Measurements from ENCODE around the gene GPER1. TPM values are rescaled to one million over a fixed set of nuclear protein-coding genes. Genes with fewer than 3 reads are reported as not detected.
"Not testable (repeated sequence)": the region's sequence is repeated elsewhere in the genome, so short reads cannot be mapped to it uniquely, and the experiment has no call there.

The GPER1 gene
- total RNA-seq, 4 donors from 2014 or later: 4.6 to 19.9 (median 11.0) TPM

DNA sequence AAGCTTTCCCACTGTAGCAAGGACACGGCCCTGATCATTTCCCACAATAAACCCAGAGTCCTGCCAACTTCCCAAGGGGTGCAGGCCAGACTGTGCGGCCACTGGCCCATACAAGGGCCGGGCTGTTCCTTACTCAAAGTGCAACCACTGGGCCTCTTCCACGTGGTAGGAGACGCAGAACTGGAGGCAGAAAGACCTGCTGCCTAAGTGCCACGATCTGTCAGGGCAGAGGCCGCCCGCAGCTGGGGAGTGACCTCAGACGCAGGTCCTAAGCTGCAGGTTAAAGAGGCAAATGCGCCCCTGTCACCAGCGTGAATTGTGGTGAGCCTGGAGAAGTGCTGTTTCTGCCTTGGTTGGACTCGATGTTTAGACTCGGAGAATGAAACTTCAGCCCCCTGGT lies 26.2 kb downstream of the GPER1 start:
- no peak for DNase-seq (ENCODE audit: extremely low spot score)
- Histone ChIP-seq H3K4me1 (no peaks in the 10 kb centered on the region), H3K36me3 (peaks cover 0 to 7% (median 0%) of the 10 kb centered on the region in 4 donors), H3K4me3 (no peak overlapping the region), H3K9me3 (no peaks in the 10 kb centered on the region), H3K27me3 (no peaks in the 10 kb centered on the region), H3K27ac (replicated peaks in 1 of 4) (no peak overlapping the region)
- intact Hi-C loops (cut with DNase I): no loop called here
- TF ChIP-seq POLR2AphosphoS5 (IDR thresholded peaks at IDR 0.05) (no peak), POLR2A (IDR thresholded peaks at IDR 0.05; ENCODE audit: low read depth) (no peak), EP300 (IDR thresholded peaks at IDR 0.05) (no peak)
- TF ChIP-seq, protein P1, sequence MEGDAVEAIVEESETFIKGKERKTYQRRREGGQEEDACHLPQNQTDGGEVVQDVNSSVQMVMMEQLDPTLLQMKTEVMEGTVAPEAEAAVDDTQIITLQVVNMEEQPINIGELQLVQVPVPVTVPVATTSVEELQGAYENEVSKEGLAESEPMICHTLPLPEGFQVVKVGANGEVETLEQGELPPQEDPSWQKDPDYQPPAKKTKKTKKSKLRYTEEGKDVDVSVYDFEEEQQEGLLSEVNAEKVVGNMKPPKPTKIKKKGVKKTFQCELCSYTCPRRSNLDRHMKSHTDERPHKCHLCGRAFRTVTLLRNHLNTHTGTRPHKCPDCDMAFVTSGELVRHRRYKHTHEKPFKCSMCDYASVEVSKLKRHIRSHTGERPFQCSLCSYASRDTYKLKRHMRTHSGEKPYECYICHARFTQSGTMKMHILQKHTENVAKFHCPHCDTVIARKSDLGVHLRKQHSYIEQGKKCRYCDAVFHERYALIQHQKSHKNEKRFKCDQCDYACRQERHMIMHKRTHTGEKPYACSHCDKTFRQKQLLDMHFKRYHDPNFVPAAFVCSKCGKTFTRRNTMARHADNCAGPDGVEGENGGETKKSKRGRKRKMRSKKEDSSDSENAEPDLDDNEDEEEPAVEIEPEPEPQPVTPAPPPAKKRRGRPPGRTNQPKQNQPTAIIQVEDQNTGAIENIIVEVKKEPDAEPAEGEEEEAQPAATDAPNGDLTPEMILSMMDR (IDR thresholded peaks at IDR 0.05): no peak
- 85% methylated on average over 6 of the region's 13 CpGs for WGBS

DNA sequence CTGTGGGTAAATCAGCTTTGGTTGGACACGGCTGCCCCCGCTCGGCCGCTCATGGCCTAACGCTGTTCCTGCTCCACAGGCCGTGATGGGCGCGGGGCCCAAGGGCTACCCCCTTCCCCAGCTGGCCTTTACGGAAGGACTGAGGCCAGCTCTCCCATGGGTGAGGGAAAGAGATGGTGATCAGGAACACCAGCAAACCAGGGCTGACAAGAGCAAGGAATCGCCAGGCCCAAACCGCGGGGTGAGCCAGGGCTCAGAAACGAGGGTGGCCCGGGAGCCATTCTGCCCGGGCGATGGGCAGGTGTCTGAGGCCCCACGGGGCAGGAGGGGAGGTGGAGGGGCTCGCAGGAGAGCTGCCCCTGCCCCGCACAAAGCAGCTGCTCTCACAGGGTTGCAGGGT lies 26.6 kb downstream of the GPER1 start:
- no peak overlapping the region for H3K27ac ChIP-seq (replicated peaks in 1 of 4)
- H3K27me3 ChIP-seq: no peaks in the 10 kb centered on the region
- H3K9me3 ChIP-seq: no peaks in the 10 kb centered on the region
- H3K36me3 ChIP-seq: peaks cover 0 to 7% (median 0%) of the 10 kb centered on the region in 4 donors
- no peak overlapping the region for H3K4me3 ChIP-seq
- intact Hi-C loops (cut with DNase I): no loop called here
- TF ChIP-seq, protein P1 (IDR thresholded peaks at IDR 0.05): no peak
- TF ChIP-seq POLR2A (IDR thresholded peaks at IDR 0.05; ENCODE audit: low read depth) (no peak), EP300 (IDR thresholded peaks at IDR 0.05) (no peak), POLR2AphosphoS5 (IDR thresholded peaks at IDR 0.05) (no peak)
- WGBS: 96% methylated on average over 9 of the region's 19 CpGs
- H3K4me1 ChIP-seq: no peaks in the 10 kb centered on the region
- DNase-seq (ENCODE audit: extremely low spot score): no peak

DNA sequence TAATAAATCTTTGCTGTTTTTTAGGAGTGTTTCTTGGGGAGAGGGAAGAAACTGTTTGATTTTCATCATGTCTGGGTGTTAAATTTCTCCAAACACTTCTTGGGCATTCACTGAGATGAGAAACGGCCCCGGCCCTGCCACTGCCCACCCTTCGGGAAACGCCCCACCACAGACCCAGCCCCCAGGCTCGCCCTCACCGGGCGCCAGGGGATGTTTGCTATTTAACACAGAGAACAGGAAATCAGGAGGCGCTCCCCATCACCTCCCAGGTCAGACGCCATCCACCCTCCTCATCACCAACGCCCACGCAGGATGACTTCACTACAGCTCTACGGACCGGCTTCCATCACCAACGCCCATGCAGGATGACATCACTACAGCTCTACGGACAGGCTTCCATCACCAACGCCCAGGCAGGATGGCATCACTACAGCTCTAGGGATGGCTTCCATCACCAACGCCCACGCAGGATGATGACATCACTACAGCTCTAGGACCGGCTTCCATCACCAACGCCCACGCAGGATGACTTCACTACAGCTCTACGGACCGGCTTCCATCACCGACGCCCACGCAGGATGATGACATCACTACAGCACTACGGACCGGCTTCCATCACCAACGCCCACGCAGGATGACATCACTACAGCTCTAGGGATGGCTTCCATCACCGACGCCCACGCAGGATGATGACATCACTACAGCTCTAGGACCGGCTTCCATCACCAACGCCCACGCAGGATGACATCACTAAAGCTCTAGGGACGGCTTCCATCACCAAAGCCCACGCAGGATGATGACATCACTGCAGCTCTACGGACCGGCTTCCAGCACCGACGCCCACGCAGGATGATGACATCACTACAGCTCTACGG lies 27.5 kb downstream of the GPER1 start:
- 93% methylated on average over 44 of the region's 44 CpGs for WGBS
- H3K4me1 ChIP-seq; intact Hi-C loops (cut with DNase I); H3K4me3 ChIP-seq; H3K9me3 ChIP-seq; H3K27ac ChIP-seq (replicated peaks in 1 of 4); H3K27me3 ChIP-seq; DNase-seq (ENCODE audit: extremely low spot score); H3K36me3 ChIP-seq: not testable (repeated sequence)

DNA sequence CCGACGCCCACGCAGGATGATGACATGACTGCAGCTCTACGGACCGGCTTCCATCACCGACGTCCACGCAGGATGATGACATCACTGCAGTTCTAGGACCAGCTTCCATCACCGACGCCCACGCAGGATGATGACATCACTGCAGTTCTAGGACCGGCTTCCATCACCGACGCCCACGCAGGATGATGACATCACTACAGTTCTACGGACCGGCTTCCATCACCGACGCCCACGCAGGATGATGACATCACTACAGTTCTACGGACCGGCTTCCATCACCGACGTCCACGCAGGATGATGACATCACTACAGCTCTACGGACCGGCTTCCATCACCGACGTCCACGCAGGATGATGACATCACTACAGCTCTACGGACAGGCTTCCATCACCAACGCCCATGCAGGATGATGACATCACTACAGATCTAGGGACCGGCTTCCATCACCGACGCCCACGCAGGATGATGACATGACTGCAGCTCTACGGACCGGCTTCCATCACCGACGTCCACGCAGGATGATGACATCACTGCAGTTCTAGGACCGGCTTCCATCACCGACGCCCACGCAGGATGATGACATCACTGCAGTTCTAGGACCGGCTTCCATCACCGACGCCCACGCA lies 28.6 kb downstream of the GPER1 start:
- H3K27me3 ChIP-seq; intact Hi-C loops (cut with DNase I); H3K4me1 ChIP-seq; H3K4me3 ChIP-seq; H3K36me3 ChIP-seq; H3K9me3 ChIP-seq; DNase-seq (ENCODE audit: extremely low spot score); H3K27ac ChIP-seq (replicated peaks in 1 of 4): not testable (repeated sequence)
- 96% methylated on average over 35 of the region's 49 CpGs for WGBS

DNA sequence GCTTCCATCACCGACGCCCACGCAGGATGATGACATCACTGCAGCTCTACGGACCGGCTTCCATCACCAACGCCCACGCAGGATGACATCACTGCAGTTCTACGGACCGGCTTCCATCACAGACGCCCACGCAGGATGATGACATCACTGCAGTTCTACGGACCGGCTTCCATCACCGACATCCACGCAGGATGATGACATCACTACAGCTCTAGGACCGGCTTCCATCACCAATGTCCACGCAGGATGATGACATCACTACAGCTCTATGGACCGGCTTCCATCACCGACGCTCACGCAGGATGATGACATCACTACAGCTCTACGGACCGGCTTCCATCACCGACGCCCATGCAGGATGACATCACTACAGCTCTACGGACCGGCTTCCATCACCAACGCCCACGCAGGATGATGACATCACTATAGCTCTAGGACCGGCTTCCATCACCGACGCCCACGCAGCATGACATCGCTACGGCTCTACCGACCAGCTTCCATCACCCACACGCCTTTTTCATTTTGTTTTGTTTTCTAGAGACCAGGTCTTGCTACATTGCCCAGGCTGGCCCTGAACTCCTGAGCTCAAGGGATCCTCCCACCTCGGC lies 29.5 kb downstream of the GPER1 start:
- DNase-seq (ENCODE audit: extremely low spot score): no peak
- Histone ChIP-seq H3K4me1 (peaks cover 0 to 7% (median 0%) of the 10 kb centered on the region in 4 donors), H3K27ac (replicated peaks in 1 of 4) (no peak overlapping the region), H3K36me3 (peaks cover 0 to 7% (median 0%) of the 10 kb centered on the region in 4 donors), H3K9me3 (no peaks in the 10 kb centered on the region), H3K27me3 (no peaks in the 10 kb centered on the region), H3K4me3 (no peak overlapping the region)
- intact Hi-C loops (cut with DNase I): no loop called here
- TF ChIP-seq, protein P1 (IDR thresholded peaks at IDR 0.05): no peak
- no peak for TF ChIP-seq EP300 (IDR thresholded peaks at IDR 0.05)
- TF ChIP-seq POLR2AphosphoS5 (IDR thresholded peaks at IDR 0.05): no peak
- TF ChIP-seq POLR2A (IDR thresholded peaks at IDR 0.05; ENCODE audit: low read depth): no peak
- 96% methylated on average over 38 of the region's 38 CpGs for WGBS
